Type B pancreatic cell (in vitro differentiated cells): ENCODE results near the gene SDK1. TPM values are rescaled to one million over a fixed set of nuclear protein-coding genes. Genes with fewer than 3 reads are reported as not detected.

Source experiments
- DNase-seq: peaks from one replicate; pipeline ENCODE4 v3.0.0; 2021; ENCODE audit warnings: mixed read lengths; ENCODE audit not compliant: unreplicated experiment; ENCODE audit errors: extremely low spot score
- H3K27ac Mint-ChIP-seq: 2 replicates; pipeline ENCODE4 v1.8.0; 2021; ENCODE audit warnings: mild to moderate bottlenecking, mixed read lengths
- H3K27me3 Mint-ChIP-seq: 2 replicates; pipeline ENCODE4 v1.8.0; 2021; ENCODE audit warnings: mixed read lengths
- H3K36me3 Mint-ChIP-seq: 2 replicates; pipeline ENCODE4 v1.8.0; 2021; ENCODE audit warnings: mixed read lengths
- H3K4me1 Mint-ChIP-seq: one replicate; pipeline ENCODE4 v1.8.0; 2021; ENCODE audit warnings: mixed read lengths; ENCODE audit not compliant: unreplicated experiment
- H3K4me3 Mint-ChIP-seq: 2 replicates; pipeline ENCODE4 v1.8.0; 2021; ENCODE audit warnings: mild to moderate bottlenecking, mixed read lengths
- H3K9me3 Mint-ChIP-seq: 2 replicates; pipeline ENCODE4 v1.8.0; 2021; ENCODE audit warnings: mixed read lengths
- CTCF ChIP-seq: fragments of 200-600 bp; sonication (generic); conservative IDR thresholded peaks from 2 replicates; pipeline ENCODE4 v1.5.0; 2021; ENCODE audit warnings: antibody characterized with exemption, mild to moderate bottlenecking
- total RNA-seq: library from RNA; stranded (reverse); gene quantifications from 2 replicates; pipeline ENCODE4 v1.2.1, GENCODE V29; 2021; ENCODE audit warnings: low replicate concordance

SDK1 gene
- total RNA-seq, 1 donor from 2014 or later: 26.1 TPM

- Mint-ChIP-seq H3K27ac (no peak overlapping the region), H3K27me3 (no peaks in the 10 kb centered on the region), H3K9me3 (no peaks in the 10 kb centered on the region)
Measured at GRCh38 chr7:3916146-3916545, 615.1 kb downstream of the SDK1 start.

GRCh38 chr7:3917436-3917835 is 616.4 kb downstream of the SDK1 start:
- peaks cover 24% of the 10 kb centered on the region for H3K4me1 Mint-ChIP-seq
- H3K36me3 Mint-ChIP-seq: no peaks in the 10 kb centered on the region
- TF ChIP-seq CTCF: no peak
- H3K9me3 Mint-ChIP-seq: no peaks in the 10 kb centered on the region
- H3K4me3 Mint-ChIP-seq: no peak overlapping the region
- no peak for DNase-seq
- no peak overlapping the region for H3K27ac Mint-ChIP-seq
- H3K27me3 Mint-ChIP-seq: no peaks in the 10 kb centered on the region

More at GRCh38 chr7:3916146-3916545, 615.1 kb downstream of the SDK1 start:
- no peak for DNase-seq
- no peaks in the 10 kb centered on the region for H3K36me3 Mint-ChIP-seq
- peaks cover 30% of the 10 kb centered on the region for H3K4me1 Mint-ChIP-seq
- TF ChIP-seq CTCF: no peak
- H3K4me3 Mint-ChIP-seq: no peak overlapping the region

GRCh38 chr7:3918576-3918975 is 617.5 kb downstream of the SDK1 start:
- TF ChIP-seq CTCF: no peak
- peaks cover 28% of the 10 kb centered on the region for H3K4me1 Mint-ChIP-seq
- H3K9me3 Mint-ChIP-seq: peaks cover 5% of the 10 kb centered on the region
- H3K4me3 Mint-ChIP-seq: no peak overlapping the region
- no peaks in the 10 kb centered on the region for H3K36me3 Mint-ChIP-seq
- H3K27me3 Mint-ChIP-seq: no peaks in the 10 kb centered on the region
- H3K27ac Mint-ChIP-seq: no peak overlapping the region
- no peak for DNase-seq

GRCh38 chr7:3922175-3922635 is 621.2 kb downstream of the SDK1 start:
- peaks cover 5% of the 10 kb centered on the region for H3K9me3 Mint-ChIP-seq
- TF ChIP-seq CTCF: peak; percentile 64
- H3K36me3 Mint-ChIP-seq: no peaks in the 10 kb centered on the region
- peaks cover 34% of the 10 kb centered on the region for H3K4me1 Mint-ChIP-seq
- no peaks in the 10 kb centered on the region for H3K27me3 Mint-ChIP-seq
- no peak overlapping the region for H3K4me3 Mint-ChIP-seq
- peak overlapping the region; percentile 54 for H3K27ac Mint-ChIP-seq
- DNase-seq: no peak

GRCh38 chr7:3923307-3923918 is 622.4 kb downstream of the SDK1 start:
- H3K27me3 Mint-ChIP-seq: no peaks in the 10 kb centered on the region
- H3K4me1 Mint-ChIP-seq: peaks cover 34% of the 10 kb centered on the region
- no peak overlapping the region for H3K27ac Mint-ChIP-seq
- no peak overlapping the region for H3K4me3 Mint-ChIP-seq
- H3K36me3 Mint-ChIP-seq: no peaks in the 10 kb centered on the region
- no peak for DNase-seq
- TF ChIP-seq CTCF: no peak
- H3K9me3 Mint-ChIP-seq: peaks cover 5% of the 10 kb centered on the region
